HG03460 (cell line): ENCODE results near the gene PLCL1.

Source experiments
- ATAC-seq: cut with Tn5 transposase; IDR thresholded peaks from one replicate; pipeline ENCODE4 v1.9.1; 2021; ENCODE audit not compliant: unreplicated experiment

The PLCL1 gene

GRCh38 chr2:198045227-198045626 lies 240.8 kb downstream of the PLCL1 start:
- ATAC-seq, result no peak

- ATAC-seq, result no peak
These were observed 248.3 kb downstream of the PLCL1 start for GRCh38 chr2:198052741-198053140.

- no peak for ATAC-seq
These were observed 248.8 kb downstream of the PLCL1 start for GRCh38 chr2:198053148-198053547.

GRCh38 chr2:198053776-198054175 lies 249.4 kb downstream of the PLCL1 start:
- no peak for ATAC-seq

- ATAC-seq, result no peak
These were observed 249.9 kb downstream of the PLCL1 start for GRCh38 chr2:198054299-198054698.

GRCh38 chr2:198055716-198056115 lies 251.3 kb downstream of the PLCL1 start:
- ATAC-seq, result no peak

- no peak for ATAC-seq
These were observed 252.4 kb downstream of the PLCL1 start for GRCh38 chr2:198056836-198057235.

- no peak for ATAC-seq
These were observed 255.4 kb downstream of the PLCL1 start for GRCh38 chr2:198059800-198060199.

GRCh38 chr2:198060277-198060676 lies 255.9 kb downstream of the PLCL1 start:
- no peak for ATAC-seq

- ATAC-seq, result no peak
These were observed 258.4 kb downstream of the PLCL1 start for GRCh38 chr2:198062826-198063225.

- ATAC-seq, result no peak
These were observed 258.8 kb downstream of the PLCL1 start for GRCh38 chr2:198063242-198063641.

GRCh38 chr2:198065322-198065721 lies 260.9 kb downstream of the PLCL1 start:
- ATAC-seq, result no peak

GRCh38 chr2:198066597-198066996 lies 262.2 kb downstream of the PLCL1 start:
- ATAC-seq, result no peak

- no peak for ATAC-seq
These were observed 268.3 kb downstream of the PLCL1 start for GRCh38 chr2:198072655-198073054.

GRCh38 chr2:198073253-198073652 lies 268.9 kb downstream of the PLCL1 start:
- no peak for ATAC-seq

- ATAC-seq, result no peak
These were observed 273.1 kb downstream of the PLCL1 start for GRCh38 chr2:198077477-198077876.

GRCh38 chr2:198080879-198081765 lies 276.7 kb downstream of the PLCL1 start:
- no peak for ATAC-seq

- ATAC-seq, result no peak
These were observed 279.8 kb downstream of the PLCL1 start for GRCh38 chr2:198084156-198084555.

- ATAC-seq, result no peak
These were observed 291.6 kb downstream of the PLCL1 start for GRCh38 chr2:198096002-198096401.

- no peak for ATAC-seq
These were observed 292.6 kb downstream of the PLCL1 start for GRCh38 chr2:198096965-198097364.

- no peak for ATAC-seq
These were observed 293.2 kb downstream of the PLCL1 start for GRCh38 chr2:198097630-198098029.

- ATAC-seq, result no peak
These were observed 294.0 kb downstream of the PLCL1 start for GRCh38 chr2:198098386-198098785.

- no peak for ATAC-seq
These were observed 294.5 kb downstream of the PLCL1 start for GRCh38 chr2:198098918-198099317.
